ENCODE results near the gene ESRRG. TPM values are rescaled to one million over a fixed set of nuclear protein-coding genes. Genes with fewer than 3 reads are reported as not detected.

The ESRRG gene
- polyA plus RNA-seq, 1 donor from 2014 or later = 3.7 TPM

DNA sequence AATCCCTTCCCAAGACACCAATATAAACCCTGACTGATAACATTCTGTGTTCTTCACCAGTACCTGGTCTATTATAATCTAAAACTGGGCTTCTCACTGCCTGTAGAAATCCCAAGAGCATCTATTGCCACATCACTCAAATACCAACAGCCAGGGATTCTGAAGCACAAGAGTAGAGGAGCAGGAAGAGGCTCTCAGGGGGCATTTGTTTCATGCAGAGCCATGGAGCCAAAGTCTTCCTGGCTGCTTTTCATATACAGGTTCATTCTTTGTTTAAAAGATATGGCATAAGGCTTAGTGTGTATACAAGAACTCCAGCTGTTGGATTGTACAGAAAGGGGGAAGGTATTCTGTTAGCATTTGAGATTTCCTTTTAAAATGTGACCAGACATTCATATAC is 261.8 kb downstream of the ESRRG start:
- Histone ChIP-seq H3K9me2 (ENCODE audit: insufficient read depth, low read length) (no peaks in the 10 kb centered on the region), H3K4me3 (ENCODE audit: low read length) (no peak overlapping the region), H3F3A (ENCODE audit: insufficient read depth, low read length, poor library complexity, severe bottlenecking) (no peaks in the 10 kb centered on the region), H3K79me2 (replicated peaks; ENCODE audit: insufficient read depth, low read length) (no peaks in the 10 kb centered on the region), H3K36me3 (ENCODE audit: insufficient read depth, low read length) (no peaks in the 10 kb centered on the region), H4K20me1 (ENCODE audit: insufficient read depth) (no peaks in the 10 kb centered on the region), H3K9me3 (ENCODE audit: low read length) (no peaks in the 10 kb centered on the region), H3K9ac (ENCODE audit: low read length) (no peak overlapping the region), H2AFZ (ENCODE audit: low read depth, low read length) (no peak overlapping the region), H3K27me3 (ENCODE audit: insufficient read depth, low read depth, low read length) (no peaks in the 10 kb centered on the region), H3K27ac (ENCODE audit: low read length) (no peak overlapping the region), H3K4me2 (ENCODE audit: low read length) (no peak overlapping the region)
- TF ChIP-seq SMC3 (conservative IDR thresholded peaks at IDR 0.05; ENCODE audit: poor library complexity) (no peak), EP300 (conservative IDR thresholded peaks at IDR 0.05; ENCODE audit: poor library complexity, severe bottlenecking) (no peak), TAF1 (IDR thresholded peaks at IDR 0.05; ENCODE audit: low read depth) (no peak), EZH2 (IDR thresholded peaks at IDR 0.05; ENCODE audit: borderline replicate concordance, insufficient read depth, low read length, poor library complexity, severe bottlenecking) (no peak), POLR2AphosphoS5 (IDR thresholded peaks at IDR 0.05) (no peak), MXI1 (conservative IDR thresholded peaks at IDR 0.05; ENCODE audit: poor library complexity, severe bottlenecking) (no peak), RAD21 (conservative IDR thresholded peaks at IDR 0.05) (no peak)
- TF ChIP-seq, protein P1, sequence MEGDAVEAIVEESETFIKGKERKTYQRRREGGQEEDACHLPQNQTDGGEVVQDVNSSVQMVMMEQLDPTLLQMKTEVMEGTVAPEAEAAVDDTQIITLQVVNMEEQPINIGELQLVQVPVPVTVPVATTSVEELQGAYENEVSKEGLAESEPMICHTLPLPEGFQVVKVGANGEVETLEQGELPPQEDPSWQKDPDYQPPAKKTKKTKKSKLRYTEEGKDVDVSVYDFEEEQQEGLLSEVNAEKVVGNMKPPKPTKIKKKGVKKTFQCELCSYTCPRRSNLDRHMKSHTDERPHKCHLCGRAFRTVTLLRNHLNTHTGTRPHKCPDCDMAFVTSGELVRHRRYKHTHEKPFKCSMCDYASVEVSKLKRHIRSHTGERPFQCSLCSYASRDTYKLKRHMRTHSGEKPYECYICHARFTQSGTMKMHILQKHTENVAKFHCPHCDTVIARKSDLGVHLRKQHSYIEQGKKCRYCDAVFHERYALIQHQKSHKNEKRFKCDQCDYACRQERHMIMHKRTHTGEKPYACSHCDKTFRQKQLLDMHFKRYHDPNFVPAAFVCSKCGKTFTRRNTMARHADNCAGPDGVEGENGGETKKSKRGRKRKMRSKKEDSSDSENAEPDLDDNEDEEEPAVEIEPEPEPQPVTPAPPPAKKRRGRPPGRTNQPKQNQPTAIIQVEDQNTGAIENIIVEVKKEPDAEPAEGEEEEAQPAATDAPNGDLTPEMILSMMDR (IDR thresholded peaks at IDR 0.05; ENCODE audit: poor library complexity, severe bottlenecking) = no peak
- TF ChIP-seq, protein P2, sequence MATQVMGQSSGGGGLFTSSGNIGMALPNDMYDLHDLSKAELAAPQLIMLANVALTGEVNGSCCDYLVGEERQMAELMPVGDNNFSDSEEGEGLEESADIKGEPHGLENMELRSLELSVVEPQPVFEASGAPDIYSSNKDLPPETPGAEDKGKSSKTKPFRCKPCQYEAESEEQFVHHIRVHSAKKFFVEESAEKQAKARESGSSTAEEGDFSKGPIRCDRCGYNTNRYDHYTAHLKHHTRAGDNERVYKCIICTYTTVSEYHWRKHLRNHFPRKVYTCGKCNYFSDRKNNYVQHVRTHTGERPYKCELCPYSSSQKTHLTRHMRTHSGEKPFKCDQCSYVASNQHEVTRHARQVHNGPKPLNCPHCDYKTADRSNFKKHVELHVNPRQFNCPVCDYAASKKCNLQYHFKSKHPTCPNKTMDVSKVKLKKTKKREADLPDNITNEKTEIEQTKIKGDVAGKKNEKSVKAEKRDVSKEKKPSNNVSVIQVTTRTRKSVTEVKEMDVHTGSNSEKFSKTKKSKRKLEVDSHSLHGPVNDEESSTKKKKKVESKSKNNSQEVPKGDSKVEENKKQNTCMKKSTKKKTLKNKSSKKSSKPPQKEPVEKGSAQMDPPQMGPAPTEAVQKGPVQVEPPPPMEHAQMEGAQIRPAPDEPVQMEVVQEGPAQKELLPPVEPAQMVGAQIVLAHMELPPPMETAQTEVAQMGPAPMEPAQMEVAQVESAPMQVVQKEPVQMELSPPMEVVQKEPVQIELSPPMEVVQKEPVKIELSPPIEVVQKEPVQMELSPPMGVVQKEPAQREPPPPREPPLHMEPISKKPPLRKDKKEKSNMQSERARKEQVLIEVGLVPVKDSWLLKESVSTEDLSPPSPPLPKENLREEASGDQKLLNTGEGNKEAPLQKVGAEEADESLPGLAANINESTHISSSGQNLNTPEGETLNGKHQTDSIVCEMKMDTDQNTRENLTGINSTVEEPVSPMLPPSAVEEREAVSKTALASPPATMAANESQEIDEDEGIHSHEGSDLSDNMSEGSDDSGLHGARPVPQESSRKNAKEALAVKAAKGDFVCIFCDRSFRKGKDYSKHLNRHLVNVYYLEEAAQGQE (IDR thresholded peaks at IDR 0.05; ENCODE audit: borderline replicate concordance) = no peak

GRCh38 chr1:216459651-216460207 is 263.5 kb downstream of the ESRRG start:
- Histone ChIP-seq H3K27ac (ENCODE audit: low read length) (no peak overlapping the region), H3K79me2 (replicated peaks; ENCODE audit: insufficient read depth, low read length) (no peaks in the 10 kb centered on the region), H3K4me2 (ENCODE audit: low read length) (no peak overlapping the region), H2AFZ (ENCODE audit: low read depth, low read length) (no peak overlapping the region), H3K27me3 (ENCODE audit: insufficient read depth, low read depth, low read length) (no peaks in the 10 kb centered on the region), H3F3A (ENCODE audit: insufficient read depth, low read length, poor library complexity, severe bottlenecking) (no peaks in the 10 kb centered on the region), H3K36me3 (ENCODE audit: insufficient read depth, low read length) (no peaks in the 10 kb centered on the region), H3K9ac (ENCODE audit: low read length) (no peak overlapping the region), H3K9me3 (ENCODE audit: low read length) (no peaks in the 10 kb centered on the region), H3K9me2 (ENCODE audit: insufficient read depth, low read length) (no peaks in the 10 kb centered on the region), H3K4me3 (ENCODE audit: low read length) (no peak overlapping the region), H4K20me1 (ENCODE audit: insufficient read depth) (no peaks in the 10 kb centered on the region)
- TF ChIP-seq TAF1 (IDR thresholded peaks at IDR 0.05; ENCODE audit: low read depth) (no peak), POLR2AphosphoS5 (IDR thresholded peaks at IDR 0.05) (no peak), EP300 (conservative IDR thresholded peaks at IDR 0.05; ENCODE audit: poor library complexity, severe bottlenecking) (no peak), EZH2 (IDR thresholded peaks at IDR 0.05; ENCODE audit: borderline replicate concordance, insufficient read depth, low read length, poor library complexity, severe bottlenecking) (no peak)
- TF ChIP-seq, protein P2 (IDR thresholded peaks at IDR 0.05; ENCODE audit: borderline replicate concordance) = no peak
